ENCODE data around the gene CHCHD3. TPM values are rescaled to one million over a fixed set of nuclear protein-coding genes. Genes with fewer than 3 reads are reported as not detected.
"Not testable (repeated sequence)": the region's sequence is repeated elsewhere in the genome, so short reads cannot be mapped to it uniquely, and the experiment has no call there.

CHCHD3 gene
- total RNA-seq, 2 experiments from 2014 or later: 62.0 to 65.0 TPM

DNA sequence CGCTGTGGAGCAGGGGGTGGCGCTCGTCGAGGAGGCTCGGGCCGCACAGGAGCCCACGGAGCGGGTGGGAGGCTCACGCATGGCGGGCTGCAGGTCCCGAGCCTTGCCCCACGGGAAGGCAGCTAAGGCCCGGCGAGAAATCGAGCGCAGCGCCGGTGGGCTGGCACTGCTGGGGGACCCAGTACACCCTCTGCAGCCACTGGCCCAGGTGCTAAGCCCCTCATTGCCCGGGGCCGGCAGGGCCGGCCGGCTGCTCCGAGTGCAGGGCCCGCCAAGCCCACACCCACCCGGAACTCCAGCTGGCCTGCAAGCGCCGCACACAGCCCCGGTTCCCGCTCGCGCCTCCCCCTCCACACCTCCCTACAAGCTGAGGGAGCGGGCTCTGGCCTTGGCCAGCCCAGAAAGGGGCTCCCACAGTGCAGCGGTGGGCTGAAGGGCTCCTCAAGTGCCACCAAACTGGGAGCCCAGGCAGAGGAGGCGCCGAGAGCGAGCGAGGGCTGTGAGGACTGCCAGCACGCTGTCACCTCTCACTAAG lies 183.2 kb downstream of the CHCHD3 start:
- H3K27me3 Mint-ChIP-seq (ENCODE audit: low read depth); H3K27ac Mint-ChIP-seq; H3K4me1 Mint-ChIP-seq (ENCODE audit: low read depth); DNase-seq; intact Hi-C loops (cut with micrococcal nuclease); CTCF ChIA-PET; H3K4me3 Mint-ChIP-seq; H3K9me3 Mint-ChIP-seq: not testable (repeated sequence)
- H3K36me3 Mint-ChIP-seq (ENCODE audit: low read depth): peaks cover 43% of the 10 kb centered on the region

DNA sequence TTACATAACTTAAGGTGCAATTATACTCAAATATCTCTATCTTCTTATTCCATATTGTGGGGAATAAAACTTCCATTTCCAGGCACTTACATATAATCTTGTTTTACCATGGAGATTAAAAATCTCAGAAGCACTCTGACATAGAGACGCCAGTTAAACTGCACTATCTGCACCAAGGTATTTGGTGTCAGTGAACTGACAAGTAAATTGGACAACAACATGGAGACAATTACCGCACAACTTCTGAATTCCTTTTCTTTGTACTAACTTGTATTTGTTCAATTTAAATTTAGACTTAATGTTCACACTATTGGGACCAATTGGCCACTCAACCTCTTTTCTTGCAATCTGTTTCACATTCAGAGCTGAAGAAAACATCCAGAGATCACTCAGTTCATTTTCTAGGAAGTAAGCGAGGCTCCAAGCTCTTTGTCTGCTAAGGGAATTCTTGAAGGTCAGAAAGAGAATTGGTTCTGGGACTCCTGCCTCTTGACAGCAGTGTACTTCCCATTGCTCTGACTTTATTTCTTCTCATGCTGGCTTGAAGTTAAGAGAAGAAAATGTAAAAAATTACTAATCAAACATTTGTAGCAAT lies 184.7 kb downstream of the CHCHD3 start:
- peaks cover 40% of the 10 kb centered on the region for H3K36me3 Mint-ChIP-seq (ENCODE audit: low read depth)
- H3K4me1 Mint-ChIP-seq (ENCODE audit: low read depth): no peaks in the 10 kb centered on the region
- H3K4me3 Mint-ChIP-seq: no peak overlapping the region
- no peak overlapping the region for H3K27ac Mint-ChIP-seq
- DNase-seq: no peak
- intact Hi-C loops (cut with micrococcal nuclease): no loop called here
- peaks cover 1% of the 10 kb centered on the region for H3K9me3 Mint-ChIP-seq
- H3K27me3 Mint-ChIP-seq (ENCODE audit: low read depth): no peaks in the 10 kb centered on the region
- CTCF ChIA-PET: no interaction called here

DNA sequence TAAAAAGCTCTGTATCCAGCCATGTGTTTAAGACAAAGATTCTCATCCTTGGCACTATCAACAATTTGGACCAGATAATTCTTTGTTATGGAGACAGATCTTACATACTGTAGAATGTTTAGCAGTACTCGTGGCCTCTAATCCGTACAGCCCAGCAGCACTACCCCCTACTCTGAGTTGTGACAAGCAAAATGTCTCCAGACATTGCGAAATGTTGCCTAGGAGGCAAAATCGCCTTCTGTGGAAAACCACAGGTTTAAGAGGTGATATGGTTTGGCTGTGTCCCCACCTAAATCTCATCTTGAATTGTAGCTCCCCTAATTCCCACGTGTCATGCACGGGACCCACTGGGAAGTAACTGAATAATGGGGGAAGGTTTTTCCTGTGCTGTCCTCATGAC lies 186.7 kb downstream of the CHCHD3 start:
- no peak overlapping the region for H3K27ac Mint-ChIP-seq
- H3K27me3 Mint-ChIP-seq (ENCODE audit: low read depth): no peaks in the 10 kb centered on the region
- CTCF ChIA-PET: no interaction called here
- intact Hi-C loops (cut with micrococcal nuclease): no loop called here
- H3K36me3 Mint-ChIP-seq (ENCODE audit: low read depth): peaks cover 35% of the 10 kb centered on the region
- DNase-seq: no peak
- no peak overlapping the region for H3K4me3 Mint-ChIP-seq
- no peaks in the 10 kb centered on the region for H3K4me1 Mint-ChIP-seq (ENCODE audit: low read depth)
- peaks cover 1% of the 10 kb centered on the region for H3K9me3 Mint-ChIP-seq

DNA sequence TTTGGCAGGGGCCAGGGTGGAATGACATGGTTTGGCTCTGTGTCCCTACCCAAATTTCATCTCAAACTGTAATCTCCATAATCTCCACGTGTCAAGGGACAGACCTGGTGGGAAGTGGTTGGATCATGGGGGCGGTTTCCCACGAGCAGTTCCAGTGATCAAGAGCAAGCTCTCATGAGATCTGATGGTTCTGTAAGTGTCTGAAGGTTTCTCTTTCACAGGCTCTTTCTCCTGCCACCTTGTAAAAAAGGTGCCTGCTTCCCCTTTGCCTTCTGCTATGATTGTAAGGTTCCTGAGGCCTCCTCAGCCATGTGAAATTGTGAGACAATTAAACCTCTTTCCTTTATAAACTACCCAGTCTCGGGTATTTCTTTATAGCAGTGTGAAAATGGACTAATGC lies 188.3 kb downstream of the CHCHD3 start:
- no peak overlapping the region for H3K4me3 Mint-ChIP-seq
- CTCF ChIA-PET: no interaction called here
- no peaks in the 10 kb centered on the region for H3K4me1 Mint-ChIP-seq (ENCODE audit: low read depth)

DNA sequence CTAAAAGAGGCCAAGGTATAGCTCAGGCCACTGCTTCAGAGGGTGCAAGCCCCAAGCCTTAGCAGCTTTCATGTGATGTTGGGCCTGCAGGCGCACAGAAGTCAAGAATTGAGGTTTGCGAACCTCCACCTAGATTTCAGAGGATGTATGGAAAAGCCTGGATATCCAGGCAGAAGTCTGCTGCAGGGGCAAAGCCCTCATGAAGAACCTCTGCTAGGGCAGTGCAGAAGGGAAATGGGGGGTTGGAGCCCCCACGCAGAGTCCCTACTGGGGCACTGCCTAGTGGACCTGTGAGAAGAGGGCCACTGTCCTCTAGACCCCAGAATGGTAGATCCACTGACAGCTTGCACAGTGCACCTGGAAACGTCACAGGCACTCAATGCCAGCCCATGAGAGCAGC lies 189.1 kb downstream of the CHCHD3 start:
- H3K4me1 Mint-ChIP-seq (ENCODE audit: low read depth); DNase-seq; H3K27me3 Mint-ChIP-seq (ENCODE audit: low read depth); H3K4me3 Mint-ChIP-seq; H3K9me3 Mint-ChIP-seq; intact Hi-C loops (cut with micrococcal nuclease); H3K27ac Mint-ChIP-seq: not testable (repeated sequence)
- H3K36me3 Mint-ChIP-seq (ENCODE audit: low read depth): peaks cover 33% of the 10 kb centered on the region
- CTCF ChIA-PET: interaction anchor here (0.8 kb wide), 1 partner anchor 11 kb away, joined by 3 read pairs; no protein-coding TSS in a partner anchor

More for the DNA sequence above, 188.3 kb downstream of the CHCHD3 start:
- intact Hi-C loops (cut with micrococcal nuclease): no loop called here
- H3K27ac Mint-ChIP-seq: no peak overlapping the region
- no peak for DNase-seq
- H3K36me3 Mint-ChIP-seq (ENCODE audit: low read depth): peaks cover 35% of the 10 kb centered on the region
- no peaks in the 10 kb centered on the region for H3K27me3 Mint-ChIP-seq (ENCODE audit: low read depth)
- H3K9me3 Mint-ChIP-seq: peaks cover 1% of the 10 kb centered on the region

DNA sequence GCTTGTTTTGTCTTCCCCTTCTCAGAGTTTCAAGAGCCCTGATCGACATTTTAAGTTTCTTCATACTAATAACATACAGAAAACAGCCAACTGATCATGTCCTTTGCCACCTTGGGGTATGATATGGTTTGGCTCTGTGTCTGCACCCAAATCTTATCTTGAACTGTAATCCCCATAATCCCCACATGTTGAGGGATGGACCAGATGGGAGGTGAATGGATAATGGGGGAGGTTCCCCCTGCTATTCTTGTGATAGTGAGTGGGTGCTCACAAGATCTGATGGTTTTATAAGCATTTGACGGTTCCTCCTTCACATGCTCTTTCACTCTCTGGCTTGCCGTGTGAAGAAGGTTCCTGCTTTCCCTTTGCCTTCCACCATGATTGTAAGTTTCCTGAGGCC lies 190.3 kb downstream of the CHCHD3 start:
- Mint-ChIP-seq H3K36me3 (ENCODE audit: low read depth) (peaks cover 27% of the 10 kb centered on the region), H3K27me3 (ENCODE audit: low read depth) (no peaks in the 10 kb centered on the region), H3K27ac (no peak overlapping the region), H3K4me1 (ENCODE audit: low read depth) (no peaks in the 10 kb centered on the region), H3K9me3 (peaks cover 1% of the 10 kb centered on the region), H3K4me3 (no peak overlapping the region)
- intact Hi-C loops (cut with micrococcal nuclease): no loop called here
- CTCF ChIA-PET: interaction anchor here (0.6 kb wide), 1 partner anchor 11 kb away, joined by 3 read pairs; no protein-coding TSS in a partner anchor
- DNase-seq: no peak

DNA sequence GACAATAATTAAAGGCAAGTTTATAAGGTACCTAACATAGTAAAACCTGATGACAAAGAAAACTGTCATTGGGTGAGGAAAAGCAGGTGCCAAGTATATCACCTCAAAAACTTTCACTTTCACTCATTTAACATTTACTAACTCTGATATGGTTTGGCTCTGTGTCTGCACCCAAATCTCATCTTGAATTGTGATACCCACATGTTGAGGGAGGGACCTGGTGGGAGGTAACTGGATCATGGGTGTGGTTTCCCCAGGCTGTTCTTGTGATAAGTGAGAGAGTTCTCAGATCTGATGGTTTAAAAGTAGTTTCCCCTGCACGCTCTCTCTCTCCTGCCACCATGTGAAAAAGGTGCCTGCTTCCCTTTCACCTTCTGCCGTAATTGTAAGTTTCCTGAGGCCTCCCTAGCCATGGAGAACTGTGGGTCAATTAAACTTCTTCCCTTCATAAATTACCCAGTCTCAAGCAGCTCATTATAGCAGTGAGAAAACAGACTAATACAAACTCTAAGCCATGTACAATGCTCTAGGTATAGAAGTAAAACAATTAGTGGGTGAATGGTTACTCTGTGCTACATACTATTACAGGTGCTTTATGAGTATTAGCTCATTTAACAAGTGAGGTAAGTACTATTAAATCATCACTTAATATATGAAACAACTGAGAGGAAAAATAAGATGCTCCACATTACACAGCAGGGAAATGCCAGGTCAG lies 199.0 kb downstream of the CHCHD3 start:
- peak overlapping the region; percentile 47 for H3K27ac Mint-ChIP-seq
- H3K4me3 Mint-ChIP-seq: no peak overlapping the region
- DNase-seq: peak; percentile 65
- peaks cover 32% of the 10 kb centered on the region for H3K4me1 Mint-ChIP-seq (ENCODE audit: low read depth)
- H3K9me3 Mint-ChIP-seq: no peaks in the 10 kb centered on the region
- CTCF ChIA-PET: no interaction called here
- H3K36me3 Mint-ChIP-seq (ENCODE audit: low read depth): peaks cover 7% of the 10 kb centered on the region
- intact Hi-C loops (cut with micrococcal nuclease): loop anchor here (1.0 kb wide), 2 partner anchors 110 to 199 kb away; partner anchors contain the start of gene CHCHD3
- H3K27me3 Mint-ChIP-seq (ENCODE audit: low read depth): no peaks in the 10 kb centered on the region

DNA sequence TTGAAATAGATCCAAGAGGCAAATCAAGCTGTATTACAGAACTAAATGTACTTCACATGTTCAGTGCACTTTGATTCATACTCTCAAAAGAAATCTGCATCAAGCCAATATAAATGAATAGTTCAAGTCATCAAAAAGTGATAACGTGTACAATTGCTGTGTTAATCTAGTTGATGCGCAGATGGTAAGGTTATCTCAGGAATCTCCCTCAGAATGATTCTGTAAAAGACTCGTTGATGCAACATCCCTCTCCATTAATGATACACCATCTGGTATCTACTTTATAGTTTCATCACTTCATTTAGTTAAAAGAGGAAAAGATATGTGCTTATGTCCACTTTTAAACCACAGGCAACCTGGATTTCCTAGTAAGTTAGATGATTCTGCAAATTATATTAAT lies 200.6 kb downstream of the CHCHD3 start:
- Mint-ChIP-seq H3K4me1 (ENCODE audit: low read depth) (peaks cover 32% of the 10 kb centered on the region), H3K9me3 (no peaks in the 10 kb centered on the region), H3K27me3 (ENCODE audit: low read depth) (no peaks in the 10 kb centered on the region), H3K4me3 (no peak overlapping the region), H3K27ac (no peak overlapping the region), H3K36me3 (ENCODE audit: low read depth) (peaks cover 11% of the 10 kb centered on the region)
- intact Hi-C loops (cut with micrococcal nuclease): no loop called here
- CTCF ChIA-PET: no interaction called here
- DNase-seq: no peak

DNA sequence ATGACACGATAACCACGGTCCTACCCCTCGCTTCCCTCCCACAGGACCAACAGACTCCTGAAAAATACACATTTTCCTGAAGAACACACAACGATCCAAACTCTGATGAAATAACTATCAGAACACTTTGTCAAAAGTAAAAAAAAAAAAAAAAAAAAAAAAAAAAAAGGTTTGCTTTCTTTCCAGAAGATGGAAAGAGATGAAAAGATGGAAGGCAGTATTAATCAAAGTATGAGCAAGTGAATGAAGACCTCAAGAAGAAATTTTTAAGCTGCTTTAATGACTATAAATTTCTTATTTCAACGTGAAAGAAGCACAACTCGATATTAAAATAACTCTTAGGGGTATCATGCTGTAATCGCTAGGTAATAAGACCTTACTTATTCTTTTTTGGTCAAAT lies 202.3 kb downstream of the CHCHD3 start:
- intact Hi-C loops (cut with micrococcal nuclease): no loop called here
- peaks cover 31% of the 10 kb centered on the region for H3K4me1 Mint-ChIP-seq (ENCODE audit: low read depth)

DNA sequence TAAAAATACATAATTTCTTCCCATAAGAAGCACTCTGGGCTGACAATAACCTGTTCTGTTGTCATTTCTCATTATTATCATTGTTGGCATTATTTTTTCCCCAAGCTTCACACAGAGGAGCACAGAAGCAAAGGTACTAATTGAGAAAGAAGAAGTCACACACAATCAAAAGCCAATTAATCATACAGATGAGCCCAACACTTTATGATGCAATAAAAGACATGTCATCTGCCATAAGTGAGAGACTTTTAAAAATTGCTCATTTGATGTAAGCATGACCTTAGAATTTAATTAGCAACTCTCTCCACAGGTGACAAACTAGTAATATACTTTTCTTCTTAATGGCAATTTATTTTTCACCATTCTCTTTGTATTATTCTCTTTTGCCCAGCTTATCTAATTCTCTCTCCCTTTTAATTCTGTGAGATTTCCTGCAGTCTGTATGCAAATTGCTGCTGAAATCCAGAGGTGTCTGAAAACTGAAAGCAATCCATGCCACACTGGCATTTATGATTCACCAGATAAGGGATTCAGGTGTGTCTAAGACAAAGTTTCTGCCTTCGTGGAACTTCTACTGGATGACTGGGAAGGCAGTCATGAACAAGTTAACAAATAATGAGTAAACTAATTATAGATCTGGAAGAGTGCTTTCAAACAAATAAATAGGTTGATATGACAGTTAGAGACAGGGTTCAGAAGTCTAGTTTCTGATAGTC lies 203.5 kb downstream of the CHCHD3 start:
- Mint-ChIP-seq H3K27me3 (ENCODE audit: low read depth) (no peaks in the 10 kb centered on the region), H3K36me3 (ENCODE audit: low read depth) (peaks cover 13% of the 10 kb centered on the region), H3K27ac (no peak overlapping the region), H3K4me1 (ENCODE audit: low read depth) (peaks cover 21% of the 10 kb centered on the region), H3K9me3 (no peaks in the 10 kb centered on the region), H3K4me3 (no peak overlapping the region)
- intact Hi-C loops (cut with micrococcal nuclease): no loop called here
- no peak for DNase-seq
- CTCF ChIA-PET: no interaction called here

More for the DNA sequence above, 202.3 kb downstream of the CHCHD3 start:
- H3K36me3 Mint-ChIP-seq (ENCODE audit: low read depth): peaks cover 12% of the 10 kb centered on the region
- DNase-seq: no peak
- CTCF ChIA-PET: interaction anchor here (0.6 to 0.7 kb wide), 3 partner anchors 12 to 585 kb away, joined by 3 to 5 read pairs (median 3); no protein-coding TSS in a partner anchor
- H3K27ac Mint-ChIP-seq: no peak overlapping the region
- H3K27me3 Mint-ChIP-seq (ENCODE audit: low read depth): no peaks in the 10 kb centered on the region
- H3K9me3 Mint-ChIP-seq: no peaks in the 10 kb centered on the region
- no peak overlapping the region for H3K4me3 Mint-ChIP-seq

DNA sequence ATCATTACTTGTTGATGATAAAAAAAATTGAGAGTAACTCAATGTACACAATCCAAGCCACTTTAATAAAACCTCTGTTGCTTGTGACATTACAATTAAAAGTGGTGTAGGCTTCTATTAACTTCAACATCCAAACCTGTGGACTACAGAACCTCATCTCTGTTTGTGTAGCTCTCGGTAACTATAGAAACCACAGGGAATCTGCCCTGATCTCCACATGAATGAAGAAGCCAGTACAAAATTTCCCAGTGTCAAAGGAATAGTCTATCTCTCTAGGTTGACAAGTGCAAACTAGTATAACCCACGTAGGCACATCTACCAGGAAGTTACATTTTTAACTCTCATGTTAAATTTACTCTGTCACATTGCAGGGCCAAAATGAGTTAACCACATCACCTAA lies 204.3 kb downstream of the CHCHD3 start:
- DNase-seq: no peak
- H3K36me3 Mint-ChIP-seq (ENCODE audit: low read depth): peaks cover 13% of the 10 kb centered on the region
- CTCF ChIA-PET: no interaction called here
- H3K9me3 Mint-ChIP-seq: no peaks in the 10 kb centered on the region
- H3K4me3 Mint-ChIP-seq: no peak overlapping the region
- no peaks in the 10 kb centered on the region for H3K27me3 Mint-ChIP-seq (ENCODE audit: low read depth)
- H3K4me1 Mint-ChIP-seq (ENCODE audit: low read depth): peaks cover 13% of the 10 kb centered on the region
- intact Hi-C loops (cut with micrococcal nuclease): no loop called here
- H3K27ac Mint-ChIP-seq: no peak overlapping the region

DNA sequence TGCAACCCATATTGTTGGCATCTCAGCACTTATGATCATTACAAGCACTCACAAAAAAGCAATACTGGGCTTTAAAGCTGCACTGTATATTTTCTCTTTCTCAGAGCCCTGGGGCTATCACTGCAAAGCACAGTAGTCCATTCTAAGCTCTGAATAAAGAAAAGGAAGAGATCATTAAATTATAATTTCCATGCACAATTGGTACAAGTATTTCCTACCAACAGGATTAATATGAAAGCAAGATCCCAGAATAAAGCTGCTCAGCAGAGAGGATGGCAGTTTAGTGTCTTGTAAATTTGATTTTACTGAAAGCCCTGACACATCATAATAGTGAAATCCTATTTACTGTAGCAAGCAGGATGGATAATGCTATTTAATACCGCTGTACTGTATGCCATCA lies 205.3 kb downstream of the CHCHD3 start:
- Mint-ChIP-seq H3K27ac (no peak overlapping the region), H3K27me3 (ENCODE audit: low read depth) (no peaks in the 10 kb centered on the region), H3K4me1 (ENCODE audit: low read depth) (peaks cover 15% of the 10 kb centered on the region), H3K9me3 (no peaks in the 10 kb centered on the region), H3K4me3 (no peak overlapping the region), H3K36me3 (ENCODE audit: low read depth) (peaks cover 14% of the 10 kb centered on the region)
- intact Hi-C loops (cut with micrococcal nuclease): no loop called here
- CTCF ChIA-PET: interaction anchor here (0.6 kb wide), 1 partner anchor 93 kb away, joined by 3 read pairs; no protein-coding TSS in a partner anchor
- DNase-seq: no peak

All from activated naive CD4-positive, alpha-beta T cell treated with anti-CD3 and anti-CD28 coated beads for 36 hours (primary cell).